H1 (cell line): ENCODE results near the gene TINCR. TPM values are rescaled to one million over a fixed set of nuclear protein-coding genes. Genes with fewer than 3 reads are reported as not detected.

Source experiments
- CTCF ChIA-PET: fragments of 300-600 bp; sonication (Branson Sonifier 250); formaldehyde crosslinking; loops from one replicate; lab custom pipeline; 2021; ENCODE audit not compliant: partially characterized antibody; lab: Charles Lee
- POLR2A ChIA-PET: fragments of 300-600 bp; sonication (Branson Sonifier 250); formaldehyde crosslinking; loops from one replicate; lab custom pipeline; 2021; ENCODE audit warnings: inconsistent platforms; ENCODE audit not compliant: partially characterized antibody; lab: Charles Lee
- DNase-seq, 2 experiments: peaks; one replicate each; pipeline versions ENCODE4 v3.0.0 to v3.0.0-alpha.2; 2010 to 2022; ENCODE audit warnings: low spot score in 2 of 2, low read depth in 1 of 2, mixed read lengths in 1 of 2
- FAIRE-seq: peaks from 2 replicates; lab custom pipeline; 2011; peaks lifted over from hg19 to GRCh38; lab: Jason Lieb, UNC
- H2AFZ ChIP-seq: 2 replicates; pipeline ENCODE4 v1.8.1; 2012; ENCODE audit warnings: low read length, inconsistent platforms
- H2AK5ac ChIP-seq: 2 replicates; pipeline ENCODE4 v1.6.1; 2013; ENCODE audit warnings: low read depth, low read length
- H2BK120ac ChIP-seq: replicated peaks from 2 replicates; pipeline ENCODE3; 2013; ENCODE audit warnings: low read depth, low read length, inconsistent platforms
- H2BK12ac ChIP-seq: 2 replicates; pipeline ENCODE4 v1.6.1; 2013; ENCODE audit warnings: low read depth, low read length
- H2BK15ac ChIP-seq: 2 replicates; pipeline ENCODE4 v1.6.1; 2013; ENCODE audit warnings: low read length
- H2BK20ac ChIP-seq: 2 replicates; pipeline ENCODE4 v1.6.1; 2013; ENCODE audit warnings: low read length
- H2BK5ac ChIP-seq: 2 replicates; pipeline ENCODE4 v1.6.1; 2013; ENCODE audit warnings: low read depth, low read length
- H3K14ac ChIP-seq: 2 replicates; pipeline ENCODE4 v1.6.1; 2013; ENCODE audit warnings: inconsistent platforms; ENCODE audit not compliant: insufficient read length
- H3K18ac ChIP-seq: 2 replicates; pipeline ENCODE4 v1.6.1; 2013; ENCODE audit warnings: low read length; ENCODE audit errors: extremely low read depth
- H3K23ac ChIP-seq: 2 replicates; pipeline ENCODE4 v1.6.1; 2013; ENCODE audit warnings: inconsistent platforms; ENCODE audit not compliant: insufficient read length
- H3K23me2 ChIP-seq: 2 replicates; pipeline ENCODE4 v1.6.1; 2013; ENCODE audit warnings: low read depth, low read length
- H3K27ac ChIP-seq: 2 replicates; pipeline ENCODE4 v1.6.1; 2011; ENCODE audit warnings: low read depth, low read length, inconsistent platforms
- H3K27me3 ChIP-seq, 4 experiments: replicated peaks in 1 of 4; 1 replicate in 1 of 4; 2 replicates in 3 of 4; pipeline versions ENCODE4 v1.6.1 to v1.8.1; 2011 to 2013; ENCODE audit warnings: low read length in 3 of 4, mild to moderate bottlenecking in 3 of 4, inconsistent platforms in 2 of 4, mixed read lengths in 2 of 4, moderate library complexity in 1 of 4; ENCODE audit not compliant: control insufficient read depth in 3 of 4, insufficient read depth in 3 of 4; ENCODE audit errors: extremely low read depth in 1 of 4
- H3K36me3 ChIP-seq, 4 experiments: 2 replicates each; pipeline versions ENCODE4 v1.6.1 to v1.8.1; 2011 to 2013; ENCODE audit warnings: mild to moderate bottlenecking in 4 of 4, low read length in 3 of 4, moderate library complexity in 2 of 4, control low read depth in 1 of 4, inconsistent platforms in 1 of 4; ENCODE audit not compliant: insufficient read depth in 4 of 4, control insufficient read depth in 2 of 4
- H3K4ac ChIP-seq: replicated peaks from 2 replicates; pipeline ENCODE3; 2013; ENCODE audit warnings: low read length, low read depth, mixed read lengths, inconsistent platforms; ENCODE audit not compliant: insufficient read length
- H3K4me1 ChIP-seq, 4 experiments: replicated peaks in 1 of 4; 1 replicate in 1 of 4; 2 replicates in 3 of 4; pipeline versions ENCODE4 v1.6.1 to v1.8.1; 2011 to 2013; ENCODE audit warnings: low read length in 3 of 4, inconsistent platforms in 2 of 4, mixed read lengths in 1 of 4; ENCODE audit not compliant: insufficient read depth in 4 of 4, control insufficient read depth in 3 of 4
- H3K4me2 ChIP-seq, 2 experiments: 2 replicates each; pipeline versions ENCODE4 v1.6.1 to v1.8.1; 2011 to 2013; ENCODE audit warnings: low read depth in 2 of 2, low read length in 2 of 2, control low read depth in 1 of 2, inconsistent platforms in 1 of 2, mild to moderate bottlenecking in 1 of 2; ENCODE audit not compliant: insufficient read depth in 1 of 2
- H3K4me3 ChIP-seq, 4 experiments: fragments of 200-600, 300-600 bp in 1 of 4; sonication (generic), shearing (Covaris generic), sonication (Bioruptor Twin) in 1 of 4; 2 replicates each; pipeline versions ENCODE4 v1.5.1 to v1.8.1; 2011 to 2016; ENCODE audit warnings: low read length in 4 of 4, low read depth in 3 of 4, control low read depth in 2 of 4, inconsistent platforms in 2 of 4, mild to moderate bottlenecking in 2 of 4, mixed read lengths in 1 of 4, moderate library complexity in 1 of 4; ENCODE audit not compliant: insufficient read depth in 2 of 4; ENCODE audit errors: extremely low read depth in 1 of 4
- H3K56ac ChIP-seq: replicated peaks from 2 replicates; pipeline ENCODE3; 2013; ENCODE audit warnings: low read depth, mild to moderate bottlenecking, mixed read lengths, low read length, inconsistent platforms; ENCODE audit not compliant: insufficient read length
- H3K79me1 ChIP-seq: 2 replicates; pipeline ENCODE4 v1.6.1; 2013; ENCODE audit warnings: low read depth, low read length, control low read depth
- H3K79me2 ChIP-seq, 2 experiments: 2 replicates each; pipeline versions ENCODE4 v1.6.1 to v1.8.1; 2012 to 2013; ENCODE audit warnings: low read length in 2 of 2, mild to moderate bottlenecking in 2 of 2, inconsistent platforms in 1 of 2; ENCODE audit not compliant: insufficient read depth in 2 of 2, control insufficient read depth in 1 of 2
- H3K9ac ChIP-seq, 4 experiments: replicated peaks in 1 of 4; 1 replicate in 1 of 4; 2 replicates in 3 of 4; pipeline versions ENCODE4 v1.6.1 to v1.8.1; 2011 to 2013; ENCODE audit warnings: low read depth in 3 of 4, low read length in 3 of 4, control low read depth in 2 of 4, mild to moderate bottlenecking in 2 of 4, moderate library complexity in 2 of 4, inconsistent platforms in 1 of 4; ENCODE audit errors: extremely low read depth in 1 of 4
- H3K9me3 ChIP-seq, 2 experiments: 2 replicates each; pipeline versions ENCODE4 v1.6.1 to v1.8.1; 2012 to 2013; ENCODE audit warnings: mild to moderate bottlenecking in 2 of 2, moderate library complexity in 2 of 2, control low read depth in 1 of 2, inconsistent platforms in 1 of 2, low read depth in 1 of 2, low read length in 1 of 2, mixed read lengths in 1 of 2; ENCODE audit not compliant: insufficient read depth in 2 of 2
- H4K20me1 ChIP-seq, 2 experiments: replicated peaks in 1 of 2; 2 replicates each; pipeline versions ENCODE3 to v1.8.1; 2011 to 2013; ENCODE audit warnings: inconsistent platforms in 2 of 2, low read length in 2 of 2, mild to moderate bottlenecking in 1 of 2; ENCODE audit not compliant: insufficient read depth in 2 of 2, control insufficient read depth in 1 of 2
- H4K5ac ChIP-seq: 2 replicates; pipeline ENCODE4 v1.6.1; 2013; ENCODE audit warnings: low read length, low read depth, mixed read lengths, inconsistent platforms; ENCODE audit not compliant: insufficient read length
- H4K8ac ChIP-seq: 2 replicates; pipeline ENCODE4 v1.8.0; 2013; ENCODE audit warnings: mild to moderate bottlenecking, moderate library complexity, low read length, inconsistent platforms; ENCODE audit not compliant: insufficient read depth; ENCODE audit errors: extremely low read depth
- H4K91ac ChIP-seq: replicated peaks from 2 replicates; pipeline ENCODE3; 2013; ENCODE audit warnings: low read length, mixed read lengths, inconsistent platforms; ENCODE audit not compliant: insufficient read length
- BRCA1 ChIP-seq: IDR thresholded peaks from 2 replicates; pipeline ENCODE4 v1.6.1; 2012; ENCODE audit warnings: low read depth, low read length, improper control_type of control experiment
- CREB1 ChIP-seq: IDR thresholded peaks from 2 replicates; pipeline ENCODE4 v1.6.1; 2012; ENCODE audit warnings: inconsistent platforms
- CTBP2 ChIP-seq: IDR thresholded peaks from 2 replicates; pipeline ENCODE4 v1.7.0; 2011; ENCODE audit warnings: borderline replicate concordance, mild to moderate bottlenecking, moderate library complexity, mixed read lengths, low read length; ENCODE audit not compliant: insufficient read depth, insufficient read length
- HDAC6 ChIP-seq: IDR thresholded peaks from one replicate; pipeline ENCODE4 v1.7.1; 2012; ENCODE audit warnings: low read depth, mild to moderate bottlenecking, inconsistent platforms, low read length, moderate library complexity
- JUND ChIP-seq: IDR thresholded peaks from 2 replicates; pipeline ENCODE4 v1.6.1; 2011; ENCODE audit warnings: mild to moderate bottlenecking, improper control_type of control experiment, low read length
- KDM4A ChIP-seq: IDR thresholded peaks from one replicate; pipeline ENCODE4 v1.7.1; 2012; ENCODE audit warnings: low read depth, mild to moderate bottlenecking, moderate library complexity, low read length, inconsistent platforms; ENCODE audit not compliant: severe bottlenecking
- NANOG ChIP-seq: IDR thresholded peaks from 2 replicates; pipeline ENCODE4 v1.6.1; 2011; ENCODE audit warnings: low read length, low read depth, mild to moderate bottlenecking, inconsistent platforms; ENCODE audit not compliant: insufficient read depth, poor library complexity, severe bottlenecking
- RFX5 ChIP-seq: IDR thresholded peaks from 2 replicates; pipeline ENCODE4 v1.6.1; 2011; ENCODE audit warnings: low read depth, low read length, improper control_type of control experiment, borderline replicate concordance
- RXRA ChIP-seq: IDR thresholded peaks from 2 replicates; pipeline ENCODE4 v1.6.1; 2011; ENCODE audit warnings: low read depth, mild to moderate bottlenecking, low read length, moderate library complexity; ENCODE audit not compliant: insufficient read depth
- SIRT6 ChIP-seq: IDR thresholded peaks from one replicate; pipeline ENCODE4 v1.7.1; 2012; ENCODE audit warnings: low read length, inconsistent platforms
- SP4 ChIP-seq: IDR thresholded peaks from 2 replicates; pipeline ENCODE4 v1.6.1; 2012; ENCODE audit warnings: low read length, inconsistent platforms
- SUZ12 ChIP-seq: fragments of 200-600 bp; sonication (generic); IDR thresholded peaks from 2 replicates; pipeline ENCODE4 v1.6.1; 2012; ENCODE audit warnings: mild to moderate bottlenecking, inconsistent platforms, low read length, moderate library complexity, mixed read lengths
- YY1 ChIP-seq: IDR thresholded peaks from 2 replicates; pipeline ENCODE4 v1.6.1; 2011; ENCODE audit warnings: low read depth, mild to moderate bottlenecking, low read length
- WGBS, 2 experiments: shearing (Covaris generic) in 1 of 2; methylation state at CpG; one replicate each; pipeline versions ENCODE4 v1.1.6 to v1.1.7; 2013 to 2015; ENCODE audit warnings: low lambda C conversion rate in 2 of 2, mixed read lengths in 2 of 2, inconsistent platforms in 1 of 2, low coverage in 1 of 2, missing lambda C conversion rate in 1 of 2; ENCODE audit not compliant: insufficient replicate concordance in 2 of 2, insufficient coverage in 1 of 2, insufficient read length in 1 of 2; ENCODE audit errors: extremely low coverage in 1 of 2, missing lambda C conversion rate in 1 of 2; 5-methylcytosine and 5-hydroxymethylcytosine counted together
- polyA plus RNA-seq, 7 experiments: library from polyadenylated mRNA; depleted of rRNA in 3 of 7; stranded (reverse) in 5 of 7; unstranded in 2 of 7; fragments of >200 nt in 5 of 7; fragments of 200-250 nt in 2 of 7; gene quantifications; 1 replicate in 5 of 7; 2 replicates in 1 of 7; 4 replicates in 1 of 7; pipeline versions ENCODE4 v1.2.1 to v1.2.3, GENCODE V29; 2011 to 2013; ENCODE audit warnings: missing spikeins in 2 of 7, mixed read lengths in 2 of 7
- total RNA-seq: library from RNA; stranded (reverse); fragmentation: NEBNext Ultra II Directional; extraction: Animal tissue kit (Norgen Biotek cat#: 25700); gene quantifications from 2 replicates; pipeline ENCODE4 v1.2.1, GENCODE V29; 2021

TINCR gene
- total and polyA plus RNA-seq, 2 of the 8 experiments (the other 6 are each of a cell fraction or from before 2014, with no cell fraction given), result 0.52 to 1.4 TPM

GRCh38 chr19:5553892-5554291, 13.9 kb downstream of the TINCR start:
- Histone ChIP-seq H3K23ac (no peak overlapping the region), H3K4me1 (peaks cover 0 to 2% (median 0%) of the 10 kb centered on the region in 4 experiments; a peak in 2 of 7 replicates), H4K8ac (peak overlapping the region; percentile 71), H2AK5ac (no peak overlapping the region), H3K79me2 (no peaks in the 10 kb centered on the region), H2BK120ac (no peak overlapping the region), H3K9me3 (no peaks in the 10 kb centered on the region), H3K4me2 (no peak overlapping the region), H3K36me3 (no peaks in the 10 kb centered on the region), H3K4me3 (no peak overlapping the region), H4K91ac (no peak overlapping the region), H3K27ac (no peak overlapping the region), H3K9ac (no peak overlapping the region), H2AFZ (no peak overlapping the region), H2BK12ac (no peak overlapping the region), H2BK5ac (no peak overlapping the region), H3K27me3 (no peaks in the 10 kb centered on the region), H4K5ac (no peak overlapping the region), H3K4ac (no peak overlapping the region), H3K79me1 (no peaks in the 10 kb centered on the region), H3K56ac (no peak overlapping the region), H3K14ac (no peak overlapping the region), H2BK15ac (no peak overlapping the region), H3K18ac (no peak overlapping the region), H2BK20ac (no peak overlapping the region), H3K23me2 (peaks cover 2% of the 10 kb centered on the region; the same call in 1 of the 2 replicates), H4K20me1 (no peaks in the 10 kb centered on the region)
- DNase-seq (no peak), FAIRE-seq (no peak)
- 91% methylated on average over 9 of the region's 9 CpGs; no CpG with 5 or more reads in 1 of the 2 experiments for WGBS, 2 experiments
- ChIA-PET POLR2A (no interaction called here), CTCF (interaction anchor here (1.2 to 12.1 kb wide), 3 partner anchors 10 to 120 kb away, joined by 3 to 206 read pairs (median 10); no protein-coding TSS in a partner anchor)
- TF ChIP-seq CTBP2 (no peak), KDM4A (no peak), RFX5 (no peak), SP4 (no peak), RXRA (no peak), YY1 (no peak), JUND (no peak), BRCA1 (no peak), SUZ12 (no peak), NANOG (no peak), CREB1 (no peak), SIRT6 (no peak), HDAC6 (no peak)
